Measurements from ENCODE around the gene LTB. TPM values are rescaled to one million over a fixed set of nuclear protein-coding genes. Genes with fewer than 3 reads are reported as not detected.
"Not testable (repeated sequence)": the region's sequence is repeated elsewhere in the genome, so short reads cannot be mapped to it uniquely, and the experiment has no call there.

The LTB gene
- polyA plus RNA-seq, 3 donors, result 12.6 to 25.5 (median 21.6) TPM

DNA sequence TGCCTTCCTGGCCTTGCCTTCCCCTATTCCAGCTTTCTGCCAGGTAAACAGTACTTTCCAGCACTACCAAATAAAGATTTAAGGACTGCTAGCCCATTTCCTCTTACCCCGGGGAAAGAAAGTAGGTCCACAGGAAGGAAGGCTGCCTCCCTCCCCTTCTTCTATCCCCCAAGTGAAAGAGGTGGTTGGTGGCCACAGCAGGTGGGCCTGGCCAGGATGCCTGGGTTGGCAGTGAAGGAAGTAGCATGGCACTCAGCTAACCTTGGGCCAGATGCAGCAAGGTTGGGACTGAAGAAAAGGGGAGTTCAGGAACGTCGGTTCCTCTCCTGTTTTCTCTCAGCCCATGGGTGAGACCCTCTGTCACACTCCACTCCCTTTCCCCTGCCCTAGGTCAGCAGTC, 25.9 kb downstream of the LTB start:
- Histone ChIP-seq H3K4me1 (ENCODE audit: control insufficient read depth in 1 of 2, insufficient read depth in 2 of 2, low read length in 2 of 2) (peaks cover 67 to 70% of the 10 kb centered on the region in 2 donors), H3K79me2 (ENCODE audit: insufficient read depth, low read length) (peaks cover 25% of the 10 kb centered on the region), H4K20me1 (ENCODE audit: insufficient read depth, low read length) (no peaks in the 10 kb centered on the region), H2AFZ (ENCODE audit: insufficient read depth, low read depth, low read length, poor library complexity, severe bottlenecking) (no peak overlapping the region), H3K9me3 (replicated peaks in 1 of 2; ENCODE audit: control insufficient read depth in 1 of 2, insufficient read depth in 1 of 2, low read length in 2 of 2) (no peaks in the 10 kb centered on the region), H3K4me2 (replicated peaks; ENCODE audit: extremely low read depth, low read length, poor library complexity, severe bottlenecking) (no peak overlapping the region), H3K4me3 (replicated peaks in 1 of 3; ENCODE audit: low read depth in 2 of 3, low read length in 3 of 3) (no peak overlapping the region), H3K36me3 (replicated peaks in 1 of 2; ENCODE audit: control insufficient read depth in 1 of 2, insufficient read depth in 2 of 2, low read length in 2 of 2) (no peaks in the 10 kb centered on the region), H3K27ac (ENCODE audit: low read depth in 1 of 2, low read length in 2 of 2) (no peak overlapping the region), H3K27me3 (ENCODE audit: control insufficient read depth in 2 of 2, insufficient read depth in 2 of 2, low read length in 2 of 2) (no peaks in the 10 kb centered on the region), H3K9ac (ENCODE audit: insufficient read depth, low read length, poor library complexity, severe bottlenecking) (no peak overlapping the region)
- Mint-ChIP-seq H3K4me1 (peaks cover 70% of the 10 kb centered on the region), H3K9me3 (no peaks in the 10 kb centered on the region), H3K4me3 (no peak overlapping the region), H3K27ac (peak overlapping the region in 2 of 7 donors; percentile 14 to 71), H3K27me3 (ENCODE audit: low read depth in 3 of 3) (peaks cover 0 to 2% (median 0%) of the 10 kb centered on the region in 3 donors), H3K36me3 (peaks cover 12 to 28% of the 10 kb centered on the region in 2 donors)
- TF ChIP-seq, protein P1, sequence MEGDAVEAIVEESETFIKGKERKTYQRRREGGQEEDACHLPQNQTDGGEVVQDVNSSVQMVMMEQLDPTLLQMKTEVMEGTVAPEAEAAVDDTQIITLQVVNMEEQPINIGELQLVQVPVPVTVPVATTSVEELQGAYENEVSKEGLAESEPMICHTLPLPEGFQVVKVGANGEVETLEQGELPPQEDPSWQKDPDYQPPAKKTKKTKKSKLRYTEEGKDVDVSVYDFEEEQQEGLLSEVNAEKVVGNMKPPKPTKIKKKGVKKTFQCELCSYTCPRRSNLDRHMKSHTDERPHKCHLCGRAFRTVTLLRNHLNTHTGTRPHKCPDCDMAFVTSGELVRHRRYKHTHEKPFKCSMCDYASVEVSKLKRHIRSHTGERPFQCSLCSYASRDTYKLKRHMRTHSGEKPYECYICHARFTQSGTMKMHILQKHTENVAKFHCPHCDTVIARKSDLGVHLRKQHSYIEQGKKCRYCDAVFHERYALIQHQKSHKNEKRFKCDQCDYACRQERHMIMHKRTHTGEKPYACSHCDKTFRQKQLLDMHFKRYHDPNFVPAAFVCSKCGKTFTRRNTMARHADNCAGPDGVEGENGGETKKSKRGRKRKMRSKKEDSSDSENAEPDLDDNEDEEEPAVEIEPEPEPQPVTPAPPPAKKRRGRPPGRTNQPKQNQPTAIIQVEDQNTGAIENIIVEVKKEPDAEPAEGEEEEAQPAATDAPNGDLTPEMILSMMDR (IDR thresholded peaks at IDR 0.05), result no peak
- no CpG with 5 or more reads among the region's 3 CpGs for WGBS (ENCODE audit: insufficient coverage)
- intact Hi-C loops (cut with micrococcal nuclease), result no loop called here
- DNase-seq, result no peak

DNA sequence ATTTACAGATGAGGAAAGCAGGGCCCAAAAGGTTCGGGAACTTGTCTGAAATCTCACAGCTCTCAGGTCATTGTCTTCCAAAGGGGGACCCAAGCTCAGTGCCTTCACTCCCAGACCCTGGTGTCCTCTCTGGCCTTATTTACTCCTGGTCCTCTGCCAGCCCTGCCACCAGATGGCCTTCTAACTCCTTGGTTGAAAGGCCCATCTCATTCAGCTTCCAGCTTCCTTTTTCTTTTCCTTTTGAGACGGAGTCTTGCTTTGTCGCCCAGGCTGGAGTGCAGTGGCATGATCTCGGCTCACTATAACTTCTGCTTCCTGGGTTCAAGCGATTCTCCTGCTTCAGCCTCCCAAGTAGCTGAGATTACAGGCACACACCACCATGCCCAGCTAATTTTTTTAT, 30.9 kb downstream of the LTB start:
- H3K4me1 Mint-ChIP-seq, result peaks cover 49% of the 10 kb centered on the region
- TF ChIP-seq, protein P1 (IDR thresholded peaks at IDR 0.05), result peak; percentile 81
- not testable (repeated sequence) for H3K4me3 Mint-ChIP-seq

More for the DNA sequence above, 30.9 kb downstream of the LTB start:
- H3K4me1 ChIP-seq (ENCODE audit: control insufficient read depth in 1 of 2, insufficient read depth in 2 of 2, low read length in 2 of 2), result peaks cover 41 to 47% of the 10 kb centered on the region in 2 donors
- H4K20me1 ChIP-seq (ENCODE audit: insufficient read depth, low read length); H2AFZ ChIP-seq (ENCODE audit: insufficient read depth, low read depth, low read length, poor library complexity, severe bottlenecking); H3K27me3 ChIP-seq (ENCODE audit: control insufficient read depth in 2 of 2, insufficient read depth in 2 of 2, low read length in 2 of 2); H3K27me3 Mint-ChIP-seq (ENCODE audit: low read depth in 3 of 3); H3K9me3 Mint-ChIP-seq; H3K9me3 ChIP-seq (replicated peaks in 1 of 2; ENCODE audit: control insufficient read depth in 1 of 2, insufficient read depth in 1 of 2, low read length in 2 of 2); H3K4me3 ChIP-seq (replicated peaks in 1 of 3; ENCODE audit: low read depth in 2 of 3, low read length in 3 of 3); H3K4me2 ChIP-seq (replicated peaks; ENCODE audit: extremely low read depth, low read length, poor library complexity, severe bottlenecking); H3K9ac ChIP-seq (ENCODE audit: insufficient read depth, low read length, poor library complexity, severe bottlenecking): not testable (repeated sequence)
- H3K27ac Mint-ChIP-seq, result peak overlapping the region; percentile 45 to 89 (median 79)
- peaks cover 14 to 31% of the 10 kb centered on the region in 2 donors for H3K36me3 Mint-ChIP-seq
- intact Hi-C loops (cut with micrococcal nuclease), result loop anchor here (1.0 to 2.0 kb wide), 2 partner anchors 47 kb away; no protein-coding TSS in a partner anchor
- H3K36me3 ChIP-seq (replicated peaks in 1 of 2; ENCODE audit: control insufficient read depth in 1 of 2, insufficient read depth in 2 of 2, low read length in 2 of 2), result peaks cover 0 to 21% of the 10 kb centered on the region in 2 donors
- peak; percentile 85 to 90 (median 90) for DNase-seq
- 11% methylated on average over 3 of the region's 5 CpGs for WGBS (ENCODE audit: insufficient coverage)
- peak overlapping the region in 1 of 2 donors; percentile 36 for H3K27ac ChIP-seq (ENCODE audit: low read depth in 1 of 2, low read length in 2 of 2)
- peaks cover 47% of the 10 kb centered on the region for H3K79me2 ChIP-seq (ENCODE audit: insufficient read depth, low read length)

Measured in CD14-positive monocyte (primary cell).